ENCODE measurements around the gene COPS4.
"Not testable (repeated sequence)": the region's sequence is repeated elsewhere in the genome, so short reads cannot be mapped to it uniquely, and the experiment has no call there.

COPS4 gene

GRCh38 chr4:83034630-83035494 lies at the start of gene COPS4:
Gene COPS4, plus strand, starts transcription at chr4:83035183. Its CDS starts 42 bp downstream, at chr4:83035225.
- H3K4me3 ChIP-seq, result peak within 1 kb of the TSS; percentile 82
- H4K20me1 ChIP-seq, result peaks cover 7% of the 10 kb centered on the region; the same call in 1 of the 2 replicates
- peak within 1 kb of the TSS; percentile 87 for H3K27ac ChIP-seq
- H3K9ac ChIP-seq, result peak within 1 kb of the TSS; percentile 86
- H3K4me2 ChIP-seq, result peak within 1 kb of the TSS; percentile 89
- peaks cover 6% of the 10 kb centered on the region; the same call in 1 of the 2 replicates for H3K36me3 ChIP-seq
- no peaks in the 10 kb centered on the region for H3K9me3 ChIP-seq
- no peak for TF ChIP-seq Cebpa-rat (IDR thresholded peaks at IDR 0.05)
- peaks cover 20% of the 10 kb centered on the region for H3K4me1 ChIP-seq
- no peaks in the 10 kb centered on the region for H3K27me3 ChIP-seq

GRCh38 chr4:82987519-82987918 lies 47.5 kb upstream of the COPS4 start:
- H3K27me3 ChIP-seq, H3K4me3 ChIP-seq, H3K4me2 ChIP-seq, H3K27ac ChIP-seq, H3K9me3 ChIP-seq, H3K9ac ChIP-seq: not testable (repeated sequence)
- Histone ChIP-seq H3K36me3 (peaks cover 43% of the 10 kb centered on the region), H4K20me1 (peaks cover 15% of the 10 kb centered on the region; the same call in 1 of the 2 replicates), H3K4me1 (peaks cover 11% of the 10 kb centered on the region)

- Histone ChIP-seq H3K4me2 (no peak overlapping the region), H3K27me3 (no peaks in the 10 kb centered on the region), H3K27ac (no peak overlapping the region), H3K9ac (no peak overlapping the region), H3K36me3 (peaks cover 37% of the 10 kb centered on the region), H3K4me3 (no peak overlapping the region), H4K20me1 (peaks cover 15% of the 10 kb centered on the region; the same call in 1 of the 2 replicates), H3K4me1 (peaks cover 11% of the 10 kb centered on the region), H3K9me3 (no peaks in the 10 kb centered on the region; the same call in 1 of the 2 replicates)
- TF ChIP-seq Cebpa-rat (IDR thresholded peaks at IDR 0.05), result no peak
Measured at GRCh38 chr4:82988323-82988832, 46.6 kb upstream of the COPS4 start.

GRCh38 chr4:82989575-82990429 lies 45.2 kb upstream of the COPS4 start:
- Histone ChIP-seq H3K4me2 (peak overlapping the region; percentile 39), H3K9ac (no peak overlapping the region), H3K36me3 (peaks cover 30% of the 10 kb centered on the region; the same call in 1 of the 2 replicates), H3K9me3 (no peaks in the 10 kb centered on the region; the same call in 1 of the 2 replicates), H4K20me1 (peaks cover 15% of the 10 kb centered on the region; the same call in 1 of the 2 replicates), H3K27me3 (no peaks in the 10 kb centered on the region), H3K27ac (peak overlapping the region; percentile 33; the same call in 1 of the 2 replicates), H3K4me3 (no peak overlapping the region), H3K4me1 (peaks cover 11% of the 10 kb centered on the region)
- no peak for TF ChIP-seq Cebpa-rat (IDR thresholded peaks at IDR 0.05)

- H3K27me3 ChIP-seq, result no peaks in the 10 kb centered on the region
- no peaks in the 10 kb centered on the region for H3K9me3 ChIP-seq
- peaks cover 24% of the 10 kb centered on the region for H3K36me3 ChIP-seq
- H4K20me1 ChIP-seq, result peaks cover 23% of the 10 kb centered on the region; the same call in 1 of the 2 replicates
- H3K4me2 ChIP-seq, result no peak overlapping the region
- no peak overlapping the region for H3K4me3 ChIP-seq
- no peak for TF ChIP-seq Cebpa-rat (IDR thresholded peaks at IDR 0.05)
- no peak overlapping the region for H3K27ac ChIP-seq
- H3K4me1 ChIP-seq, result peaks cover 10% of the 10 kb centered on the region
- H3K9ac ChIP-seq, result no peak overlapping the region
Measured at GRCh38 chr4:82994834-82995233, 40.1 kb upstream of the COPS4 start.

- Histone ChIP-seq H3K27me3 (no peaks in the 10 kb centered on the region), H3K27ac (no peak overlapping the region), H3K4me1 (peaks cover 6% of the 10 kb centered on the region; the same call in 1 of the 2 replicates), H3K9me3 (no peaks in the 10 kb centered on the region), H4K20me1 (peaks cover 15% of the 10 kb centered on the region; the same call in 1 of the 2 replicates), H3K9ac (no peak overlapping the region), H3K4me3 (no peak overlapping the region), H3K4me2 (no peak overlapping the region), H3K36me3 (peaks cover 43% of the 10 kb centered on the region)
- TF ChIP-seq Cebpa-rat (IDR thresholded peaks at IDR 0.05), result no peak
Measured at GRCh38 chr4:82998898-82999297, 36.1 kb upstream of the COPS4 start.

GRCh38 chr4:83002329-83002728 lies 32.7 kb upstream of the COPS4 start:
- Histone ChIP-seq H3K27me3 (no peaks in the 10 kb centered on the region), H3K4me2 (no peak overlapping the region)
- TF ChIP-seq Cebpa-rat (IDR thresholded peaks at IDR 0.05), result no peak

GRCh38 chr4:83003044-83003791 lies 31.8 kb upstream of the COPS4 start:
- peaks cover 16% of the 10 kb centered on the region for H3K4me1 ChIP-seq
- not testable (repeated sequence) for H3K27ac ChIP-seq, H3K27me3 ChIP-seq, H3K9ac ChIP-seq, H3K9me3 ChIP-seq, H3K4me2 ChIP-seq, H3K4me3 ChIP-seq
- H3K36me3 ChIP-seq, result peaks cover 58% of the 10 kb centered on the region
- peaks cover 15% of the 10 kb centered on the region; the same call in 1 of the 2 replicates for H4K20me1 ChIP-seq

More at GRCh38 chr4:83002329-83002728, 32.7 kb upstream of the COPS4 start:
- Histone ChIP-seq H3K4me1 (peaks cover 7% of the 10 kb centered on the region; the same call in 1 of the 2 replicates), H3K36me3 (peaks cover 58% of the 10 kb centered on the region), H3K27ac (no peak overlapping the region), H3K9me3 (no peaks in the 10 kb centered on the region), H4K20me1 (peaks cover 15% of the 10 kb centered on the region; the same call in 1 of the 2 replicates), H3K9ac (no peak overlapping the region), H3K4me3 (no peak overlapping the region)

- H4K20me1 ChIP-seq, result 0 out of 2 replicates have a peak, but pooled peaks cover 4% of the 10 kb centered on the region
- TF ChIP-seq Cebpa-rat (IDR thresholded peaks at IDR 0.05), result no peak
- H3K4me3 ChIP-seq, result peak overlapping the region; percentile 98
- peaks cover 39% of the 10 kb centered on the region for H3K4me1 ChIP-seq
- peak overlapping the region; percentile 91 for H3K9ac ChIP-seq
- peak overlapping the region; percentile 92 for H3K4me2 ChIP-seq
- H3K9me3 ChIP-seq, result no peaks in the 10 kb centered on the region
- no peaks in the 10 kb centered on the region for H3K27me3 ChIP-seq
- peaks cover 17% of the 10 kb centered on the region for H3K36me3 ChIP-seq
- H3K27ac ChIP-seq, result peak overlapping the region; percentile 92
Measured at GRCh38 chr4:83009529-83009928, 25.5 kb upstream of the COPS4 start.

Data from BLaER1 (cell line).